ENCODE measurements around the gene UBE4A.

GRCh38 chr11:118321386-118322082 lies 37.9 kb upstream of the UBE4A start:
- TF ChIP-seq CTCF (IDR thresholded peaks at IDR 0.05; ENCODE audit: extremely low read depth in 1 of 2, insufficient read depth in 1 of 2, low read depth in 1 of 2, low read length in 2 of 2) (no peak), POLR2A (IDR thresholded peaks at IDR 0.05; ENCODE audit: low read depth, low read length) (no peak), EZH2 (IDR thresholded peaks at IDR 0.05; ENCODE audit: borderline replicate concordance, low read depth, low read length, severe bottlenecking) (no peak), MAX (IDR thresholded peaks at IDR 0.05; ENCODE audit: insufficient read depth, insufficient read length) (no peak), FOS (IDR thresholded peaks at IDR 0.05; ENCODE audit: borderline replicate concordance, insufficient read depth, low read length) (no peak), POLR2AphosphoS5 (IDR thresholded peaks at IDR 0.05; ENCODE audit: insufficient read depth, low read depth, low read length) (no peak), GATA2 (IDR thresholded peaks at IDR 0.05; ENCODE audit: insufficient read depth, insufficient read length, low read depth, low read length) (no peak), MYC (IDR thresholded peaks at IDR 0.05; ENCODE audit: low read depth, low read length) (no peak)

Measured in endothelial cell of umbilical vein (primary cell).